Naive B cell (primary cell): ENCODE results near the gene ZIC3. TPM values are rescaled to one million over a fixed set of nuclear protein-coding genes. Genes with fewer than 3 reads are reported as not detected.
"Not testable (repeated sequence)": the region's sequence is repeated elsewhere in the genome, so short reads cannot be mapped to it uniquely, and the experiment has no call there.

Source experiments
- ATAC-seq, 2 donors: fragments of 150-1000 bp; cut with Tn5 transposase; 2 replicates each; pipeline ENCODE4 v1.10.0; 2021; ENCODE audit warnings: low read depth in 2 of 2, mild to moderate bottlenecking in 2 of 2, moderate library complexity in 2 of 2
- DNase-seq: peaks from one replicate; pipeline ENCODE4 v3.0.0; 2022
- H3K27ac Mint-ChIP-seq, 6 donors: one replicate each; pipeline ENCODE4 v1.8.0; 2020 to 2022; ENCODE audit warnings: mild to moderate bottlenecking in 6 of 6, mixed read lengths in 6 of 6, moderate library complexity in 5 of 6, inconsistent platforms in 2 of 6
- H3K27me3 Mint-ChIP-seq, 3 donors: one replicate each; pipeline ENCODE4 v1.8.0; 2021 to 2022; ENCODE audit warnings: mixed read lengths in 3 of 3, mild to moderate bottlenecking in 1 of 3
- H3K36me3 Mint-ChIP-seq, 2 donors: one replicate each; pipeline ENCODE4 v1.8.0; 2020 to 2022; ENCODE audit warnings: mixed read lengths in 2 of 2, inconsistent platforms in 1 of 2, mild to moderate bottlenecking in 1 of 2
- H3K4me1 Mint-ChIP-seq, 3 donors: one replicate each; pipeline ENCODE4 v1.8.0; 2020 to 2022; ENCODE audit warnings: mixed read lengths in 3 of 3, inconsistent platforms in 1 of 3, mild to moderate bottlenecking in 1 of 3, moderate library complexity in 1 of 3
- H3K4me3 Mint-ChIP-seq, 8 donors: one replicate each; pipeline ENCODE4 v1.8.0; 2020 to 2022; ENCODE audit warnings: mild to moderate bottlenecking in 8 of 8, mixed read lengths in 8 of 8, moderate library complexity in 8 of 8, inconsistent platforms in 2 of 8
- H3K9me3 Mint-ChIP-seq, 7 donors: one replicate each; pipeline ENCODE4 v1.8.0; 2020 to 2022; ENCODE audit warnings: mixed read lengths in 7 of 7, mild to moderate bottlenecking in 5 of 7, inconsistent platforms in 2 of 7, moderate library complexity in 1 of 7
- polyA plus RNA-seq, 6 donors: library from polyadenylated mRNA; unstranded; fragments of 300-500 nt; fragmentation: Illumina TruSeq; gene quantifications; one replicate each; pipeline ENCODE4 v1.2.3, GENCODE V29; 2021; ENCODE audit warnings: low read depth in 6 of 6

ZIC3 gene
- not detected for polyA plus RNA-seq

GRCh38 chrX:137565921-137566745 is at the start of gene ZIC3:
TSS of gene ZIC3 (plus strand) at chrX:137566127. CDS start at chrX:137566692, 565 bp downstream.
- peak within 1 kb of the TSS; percentile 0 to 65 (median 56) for H3K4me3 Mint-ChIP-seq
- H3K9me3 Mint-ChIP-seq = peaks cover 1 to 28% (median 12%) of the 10 kb centered on the region in 7 donors
- ATAC-seq (no peak), DNase-seq (no peak)
- H3K4me1 Mint-ChIP-seq = peaks cover 10 to 18% (median 18%) of the 10 kb centered on the region in 3 donors
- peaks cover 7 to 9% of the 10 kb centered on the region in 2 donors for H3K36me3 Mint-ChIP-seq
- peak within 1 kb of the TSS in 1 of 6 donors; percentile 7 for H3K27ac Mint-ChIP-seq
- H3K27me3 Mint-ChIP-seq = peaks cover 37 to 82% (median 62%) of the 10 kb centered on the region in 3 donors

DNA sequence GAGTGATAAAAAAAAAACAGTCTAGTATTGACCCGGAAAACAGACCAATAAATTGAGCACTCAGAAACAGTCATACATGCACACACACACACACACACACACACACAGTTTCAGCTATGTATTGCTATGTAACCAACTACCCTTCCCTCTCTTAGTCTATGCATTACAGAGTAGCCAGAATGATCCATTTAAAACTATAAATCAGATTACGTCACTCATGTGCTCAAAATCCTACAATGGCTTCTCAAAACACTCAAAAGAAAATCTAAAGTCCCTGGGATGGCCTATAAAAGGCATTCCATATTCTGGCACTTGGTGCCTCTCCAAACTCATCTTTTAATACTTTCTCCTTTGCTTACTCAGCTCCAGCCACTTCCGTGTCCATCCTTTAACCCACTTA is 46.5 kb upstream of the ZIC3 start:
- Mint-ChIP-seq H3K27ac (no peak overlapping the region), H3K36me3 (no peaks in the 10 kb centered on the region), H3K9me3 (peaks cover 0 to 2% (median 0%) of the 10 kb centered on the region in 7 donors), H3K4me1 (no peaks in the 10 kb centered on the region), H3K4me3 (no peak overlapping the region), H3K27me3 (peaks cover 0 to 4% (median 0%) of the 10 kb centered on the region in 3 donors)
- ATAC-seq = no peak
- no peak for DNase-seq

DNA sequence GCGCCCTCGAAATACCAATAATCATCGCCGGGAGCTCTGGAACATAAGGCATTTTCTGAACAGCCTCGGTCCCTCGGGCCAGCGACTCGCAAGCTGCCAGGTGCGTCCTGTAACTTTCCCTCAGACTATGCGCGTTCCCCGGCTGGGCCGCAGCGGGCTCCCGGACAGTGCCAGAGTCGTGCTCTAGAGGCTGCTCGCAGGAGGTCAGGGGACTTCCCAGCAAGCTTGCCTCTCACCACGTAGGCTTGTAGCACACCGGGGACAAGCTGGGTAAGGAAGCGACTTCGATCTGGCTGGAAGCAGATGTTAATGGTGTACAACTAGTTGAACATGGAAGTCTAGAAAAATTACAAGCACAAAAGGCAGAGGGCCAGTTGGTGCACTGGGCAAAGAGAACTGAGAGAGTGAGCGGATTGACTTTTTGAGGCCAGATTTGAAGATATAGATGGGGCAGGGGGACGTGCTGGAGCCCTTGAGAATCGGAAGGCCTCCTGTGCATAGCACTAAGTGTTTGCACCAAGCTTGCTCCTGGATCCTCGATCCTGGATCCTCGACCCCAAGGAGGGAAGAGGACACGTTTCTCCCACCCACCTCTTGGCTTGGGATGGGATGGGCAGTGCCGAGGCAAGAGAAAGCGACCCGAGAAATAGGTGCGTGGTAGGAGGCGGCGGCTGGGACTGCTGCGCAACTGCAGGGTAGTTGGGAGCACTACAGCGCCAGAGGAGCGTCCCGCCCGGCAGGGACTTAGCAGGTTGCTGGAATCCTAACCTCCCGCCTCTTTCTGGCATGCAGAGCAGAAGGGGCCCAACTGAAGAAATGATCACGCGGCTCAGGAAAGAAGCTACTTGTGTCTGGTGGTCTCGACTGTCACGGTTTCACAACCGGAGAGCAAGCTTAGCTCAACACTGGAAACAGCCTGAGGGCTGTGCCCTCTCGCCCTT is 19.9 kb upstream of the ZIC3 start:
- Mint-ChIP-seq H3K27ac (no peak overlapping the region), H3K9me3 (peaks cover 0 to 9% (median 6%) of the 10 kb centered on the region in 7 donors), H3K36me3 (peaks cover 5 to 8% of the 10 kb centered on the region in 2 donors), H3K27me3 (peaks cover 18 to 54% (median 43%) of the 10 kb centered on the region in 3 donors), H3K4me3 (no peak overlapping the region), H3K4me1 (peaks cover 0 to 4% (median 2%) of the 10 kb centered on the region in 3 donors)
- ATAC-seq = no peak
- DNase-seq = no peak

- ATAC-seq (no peak), DNase-seq (no peak)
- Mint-ChIP-seq H3K27ac (no peak overlapping the region), H3K4me3 (no peak overlapping the region), H3K9me3 (peaks cover 0 to 14% (median 6%) of the 10 kb centered on the region in 7 donors), H3K36me3 (peaks cover 5 to 14% of the 10 kb centered on the region in 2 donors), H3K27me3 (peaks cover 23 to 61% (median 48%) of the 10 kb centered on the region in 3 donors), H3K4me1 (peaks cover 0 to 4% (median 2%) of the 10 kb centered on the region in 3 donors)
These were observed 18.6 kb upstream of the ZIC3 start for GRCh38 chrX:137547291-137547690.

DNA sequence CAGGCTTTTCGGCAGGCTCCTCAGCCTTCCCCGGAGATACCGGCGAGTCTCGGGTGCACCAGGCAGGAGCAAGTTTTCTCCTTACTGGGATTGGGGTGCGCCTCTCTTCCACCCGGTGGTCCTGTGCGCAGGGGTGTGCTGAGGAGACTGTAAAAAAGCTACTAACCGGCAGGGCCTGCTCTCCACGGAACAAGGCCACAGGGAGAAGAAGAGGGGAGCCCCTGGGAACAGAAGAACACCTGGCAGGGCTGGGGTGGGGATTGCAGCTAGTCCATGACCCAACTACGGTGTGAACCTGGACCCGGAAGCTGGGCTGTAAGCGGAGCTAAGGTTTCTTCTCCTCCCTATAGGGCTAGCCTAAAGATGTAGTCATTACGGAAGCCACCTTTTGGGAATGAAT is 17.7 kb upstream of the ZIC3 start:
- peaks cover 5 to 14% of the 10 kb centered on the region in 2 donors for H3K36me3 Mint-ChIP-seq
- no peak overlapping the region for H3K27ac Mint-ChIP-seq
- peaks cover 0 to 21% (median 6%) of the 10 kb centered on the region in 7 donors for H3K9me3 Mint-ChIP-seq
- H3K4me3 Mint-ChIP-seq = peak overlapping the region in 1 of 8 donors; percentile 56
- H3K4me1 Mint-ChIP-seq = peaks cover 0 to 4% (median 2%) of the 10 kb centered on the region in 3 donors
- no peak for ATAC-seq
- H3K27me3 Mint-ChIP-seq = peaks cover 23 to 61% (median 48%) of the 10 kb centered on the region in 3 donors
- no peak for DNase-seq

- Mint-ChIP-seq H3K27me3 (peaks cover 15 to 55% (median 48%) of the 10 kb centered on the region in 3 donors), H3K4me1 (peaks cover 0 to 4% (median 2%) of the 10 kb centered on the region in 3 donors), H3K27ac (no peak overlapping the region), H3K4me3 (no peak overlapping the region), H3K36me3 (peaks cover 5 to 14% of the 10 kb centered on the region in 2 donors), H3K9me3 (peaks cover 0 to 21% (median 6%) of the 10 kb centered on the region in 7 donors)
- DNase-seq = no peak
- no peak for ATAC-seq
These were observed 16.9 kb upstream of the ZIC3 start for GRCh38 chrX:137549073-137549472.

DNA sequence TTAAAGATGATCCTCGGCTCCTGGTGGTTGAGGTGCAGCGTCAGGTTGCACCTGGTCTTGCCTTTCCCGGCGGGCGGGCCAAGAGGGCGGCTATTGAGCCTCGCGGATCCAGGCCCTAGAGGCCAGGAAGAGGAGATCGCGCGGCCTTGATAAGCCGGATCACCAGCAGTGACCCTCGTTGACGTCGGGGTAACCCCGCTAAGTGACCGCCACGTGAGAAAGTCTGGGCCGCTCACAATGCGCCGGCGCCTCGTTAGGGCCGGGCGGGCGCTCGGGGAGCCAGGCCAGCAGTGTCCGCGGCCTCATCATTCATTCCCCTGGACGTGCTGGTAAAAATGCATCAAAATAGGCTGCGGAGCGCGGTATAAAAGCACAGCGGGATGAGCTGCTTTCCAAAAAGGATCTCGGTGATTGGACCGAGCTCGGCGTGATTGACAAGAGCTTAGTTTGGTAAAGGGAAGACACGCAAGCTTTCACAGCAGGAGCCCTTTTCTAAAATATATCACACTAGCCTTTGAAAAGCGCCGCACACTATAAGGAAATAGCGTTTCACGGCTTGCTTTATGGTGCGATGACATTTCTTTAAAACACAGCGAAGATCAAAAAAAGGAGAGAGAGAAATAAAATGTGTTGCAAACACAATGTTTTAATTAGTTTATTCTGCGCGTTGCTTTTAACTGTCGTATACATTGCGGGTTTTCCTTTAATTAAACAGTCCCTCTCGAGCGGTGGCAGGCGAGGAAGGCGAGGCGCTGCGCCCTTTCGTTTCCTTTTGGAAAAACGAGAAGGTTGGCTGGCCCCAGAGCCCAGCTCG is 15.9 kb upstream of the ZIC3 start:
- peak overlapping the region in 1 of 6 donors; percentile 56 for H3K27ac Mint-ChIP-seq
- DNase-seq (no peak), ATAC-seq (no peak)
- H3K27me3 Mint-ChIP-seq = peaks cover 14 to 53% (median 51%) of the 10 kb centered on the region in 3 donors
- H3K4me3 Mint-ChIP-seq = no peak overlapping the region
- H3K36me3 Mint-ChIP-seq = peaks cover 5 to 14% of the 10 kb centered on the region in 2 donors
- peaks cover 0 to 17% (median 6%) of the 10 kb centered on the region in 7 donors for H3K9me3 Mint-ChIP-seq
- H3K4me1 Mint-ChIP-seq = peaks cover 0 to 4% (median 2%) of the 10 kb centered on the region in 3 donors

DNA sequence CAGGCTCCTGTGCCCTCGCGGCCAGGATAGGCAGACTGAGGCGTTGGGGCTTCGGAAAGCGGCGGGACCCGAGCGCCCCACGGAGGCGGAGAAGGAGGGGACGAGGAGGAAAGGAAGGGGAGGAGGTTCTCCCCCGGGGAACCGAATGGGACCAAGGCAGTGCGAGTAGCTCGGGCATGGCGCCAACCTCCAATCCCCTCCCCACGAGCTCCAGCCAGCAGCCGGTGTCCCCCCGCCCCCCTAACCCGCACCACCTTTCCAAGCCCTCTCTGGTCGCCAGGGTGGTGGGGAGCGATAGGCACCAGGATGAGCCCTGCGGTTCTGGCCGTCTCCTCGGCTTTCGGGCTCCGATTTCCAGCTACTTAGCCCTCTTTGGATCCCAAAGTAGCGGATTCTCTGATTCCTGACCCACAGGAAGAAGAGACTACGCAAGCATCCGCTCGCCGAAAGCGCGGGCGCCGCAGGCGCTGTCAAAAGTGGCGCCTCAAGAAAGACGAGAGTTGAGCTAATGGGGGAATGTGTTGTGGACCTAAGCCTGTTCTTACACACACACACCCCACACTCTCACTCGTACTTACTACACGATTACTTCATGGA is 15.2 kb upstream of the ZIC3 start:
- no peak for DNase-seq
- no peak for ATAC-seq
- Mint-ChIP-seq H3K27ac (peak overlapping the region in 1 of 6 donors; percentile 56), H3K4me1 (peaks cover 0 to 4% (median 2%) of the 10 kb centered on the region in 3 donors), H3K27me3 (peaks cover 14 to 46% (median 45%) of the 10 kb centered on the region in 3 donors), H3K36me3 (peaks cover 2 to 14% of the 10 kb centered on the region in 2 donors), H3K4me3 (peak overlapping the region in 1 of 8 donors; percentile 25), H3K9me3 (peaks cover 0 to 16% (median 6%) of the 10 kb centered on the region in 7 donors)

GRCh38 chrX:137552098-137552497 is 13.8 kb upstream of the ZIC3 start:
- Mint-ChIP-seq H3K36me3 (peaks cover 0 to 14% of the 10 kb centered on the region in 2 donors), H3K27me3 (peaks cover 16 to 35% (median 34%) of the 10 kb centered on the region in 3 donors), H3K9me3 (peaks cover 0 to 13% (median 6%) of the 10 kb centered on the region in 7 donors)
- H3K4me1 Mint-ChIP-seq, H3K27ac Mint-ChIP-seq, ATAC-seq, DNase-seq, H3K4me3 Mint-ChIP-seq: not testable (repeated sequence)

- ATAC-seq = no peak
These were observed 3.8 kb upstream of the ZIC3 start for GRCh38 chrX:137562096-137562495.

DNA sequence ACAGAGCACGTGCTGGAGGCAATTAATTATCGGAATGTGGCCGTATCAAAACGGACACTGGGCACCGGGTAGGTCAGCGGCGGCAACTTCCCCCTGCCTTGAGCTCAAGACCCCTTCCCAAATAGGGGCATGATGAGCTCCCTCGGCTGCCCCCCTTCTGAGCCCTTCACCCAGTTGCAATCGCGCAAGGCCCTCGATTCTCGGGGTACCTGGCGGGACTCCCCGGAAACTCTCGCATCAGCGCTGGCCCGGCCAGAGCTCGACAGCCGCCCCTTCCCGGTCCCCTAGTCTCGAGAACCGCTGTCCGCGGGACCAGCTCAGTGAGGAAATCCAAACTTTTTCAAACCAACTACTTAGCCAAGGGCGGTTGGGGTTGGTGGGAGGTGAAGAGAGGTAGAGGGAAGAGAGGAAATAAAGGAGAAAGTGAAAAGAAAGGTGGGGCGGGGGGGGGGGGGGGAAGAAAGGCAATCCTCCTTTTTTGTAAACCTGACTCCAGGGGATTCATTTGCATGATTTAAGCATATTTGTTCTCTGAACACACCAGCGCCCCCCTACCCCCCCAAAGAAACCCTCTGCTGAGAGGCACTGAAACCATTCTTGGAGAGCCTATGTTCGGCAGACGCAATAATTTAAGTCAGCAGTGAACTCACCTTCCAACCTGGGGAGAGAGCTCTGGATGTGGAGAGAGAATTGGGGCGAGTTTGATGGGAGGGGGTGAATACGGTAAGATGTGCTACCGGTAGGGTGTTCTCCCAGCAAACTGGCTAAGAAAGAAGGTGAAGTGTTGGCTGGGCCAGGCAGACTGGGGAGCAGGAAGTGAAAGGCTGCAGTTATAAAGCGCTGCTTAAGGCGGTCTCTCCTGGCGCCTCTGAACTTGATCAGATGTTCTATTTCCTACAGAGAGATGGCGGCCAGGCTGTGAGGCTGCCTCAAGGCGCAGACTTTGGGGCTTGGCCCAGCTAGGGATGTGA is 2.0 kb upstream of the ZIC3 start:
- H3K27me3 Mint-ChIP-seq = peaks cover 23 to 71% (median 60%) of the 10 kb centered on the region in 3 donors
- H3K36me3 Mint-ChIP-seq = peaks cover 4 to 7% of the 10 kb centered on the region in 2 donors
- peaks cover 0 to 23% (median 9%) of the 10 kb centered on the region in 7 donors for H3K9me3 Mint-ChIP-seq
- peak overlapping the region in 1 of 6 donors; percentile 59 for H3K27ac Mint-ChIP-seq
- peaks cover 10 to 18% (median 18%) of the 10 kb centered on the region in 3 donors for H3K4me1 Mint-ChIP-seq
- H3K4me3 Mint-ChIP-seq = peak overlapping the region in 2 of 8 donors; percentile 56 to 70
- DNase-seq (no peak), ATAC-seq (no peak)

More at GRCh38 chrX:137562096-137562495, 3.8 kb upstream of the ZIC3 start:
- Mint-ChIP-seq H3K9me3 (peaks cover 0 to 19% (median 6%) of the 10 kb centered on the region in 7 donors), H3K27ac (no peak overlapping the region), H3K27me3 (peaks cover 20 to 59% (median 55%) of the 10 kb centered on the region in 3 donors), H3K4me3 (no peak overlapping the region), H3K36me3 (peaks cover 0 to 7% of the 10 kb centered on the region in 2 donors), H3K4me1 (peaks cover 5 to 9% (median 6%) of the 10 kb centered on the region in 3 donors)
- DNase-seq = no peak
